Skeletal muscle cell (primary cell): ENCODE results near the gene SLC38A9.
A peak's percentile ranks its signal among the peaks of the same experiment; 100 is the strongest.
"Not testable (repeated sequence)": the region's sequence is repeated elsewhere in the genome, so short reads cannot be mapped to it uniquely, and the experiment has no call there.

Source experiments
- DNase-seq: peaks from one replicate; pipeline ENCODE4 v3.0.0-alpha.2; 2010; ENCODE audit warnings: low read depth
- H3K4me3 ChIP-seq: 2 replicates; pipeline ENCODE4 v1.5.1; 2011; ENCODE audit warnings: low read depth, mild to moderate bottlenecking, control low read depth, low read length, moderate library complexity

The SLC38A9 gene

DNA sequence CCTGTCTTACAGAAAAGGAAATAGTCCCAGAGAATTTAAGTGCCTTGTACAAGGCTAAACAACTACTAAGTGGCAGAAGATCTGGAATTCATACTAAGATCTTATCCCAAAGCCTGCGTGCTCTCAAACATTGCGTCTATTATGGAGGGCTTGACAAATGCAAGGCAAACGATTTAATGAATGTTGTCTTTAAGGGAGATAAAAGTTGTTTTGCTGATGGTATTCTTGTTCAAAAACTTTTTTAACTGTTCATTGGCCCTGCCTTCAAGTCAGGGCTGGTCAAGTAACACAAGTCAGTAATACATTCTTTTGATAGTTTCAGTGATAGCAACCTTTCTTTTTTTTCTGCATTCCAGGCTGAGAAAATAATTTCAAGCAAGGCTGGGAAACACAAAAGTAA, 1.7 kb upstream of the SLC38A9 start:
- DNase-seq: no peak
- H3K4me3 ChIP-seq: no peak overlapping the region

DNA sequence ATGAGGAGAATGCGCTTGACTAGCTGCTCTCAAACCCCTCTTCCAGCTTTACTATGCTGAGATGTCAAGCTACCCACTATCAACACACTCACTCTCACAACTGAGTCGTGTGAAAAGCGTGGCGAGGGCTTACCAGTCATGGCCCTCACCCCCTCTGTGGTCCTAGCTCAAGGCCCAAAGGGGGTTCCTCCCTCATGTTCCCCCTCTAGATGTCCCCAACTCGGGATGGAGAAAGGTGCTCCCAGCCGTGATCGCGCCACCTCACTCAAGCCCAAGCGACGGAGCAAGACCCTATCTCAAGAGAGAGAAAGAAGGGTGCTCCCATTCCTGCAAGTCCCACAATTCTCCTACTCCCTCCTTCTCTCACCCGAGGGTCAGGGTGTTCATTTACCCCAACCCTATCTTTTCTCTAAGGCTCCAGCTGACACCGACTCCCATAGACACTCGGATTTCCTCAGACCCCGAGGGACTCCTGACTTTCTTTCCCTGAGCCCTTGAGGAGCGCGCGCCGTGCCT, 559 bp downstream of the SLC38A9 start:
- H3K4me3 ChIP-seq: peak overlapping the region; percentile 96
- DNase-seq: no peak

DNA sequence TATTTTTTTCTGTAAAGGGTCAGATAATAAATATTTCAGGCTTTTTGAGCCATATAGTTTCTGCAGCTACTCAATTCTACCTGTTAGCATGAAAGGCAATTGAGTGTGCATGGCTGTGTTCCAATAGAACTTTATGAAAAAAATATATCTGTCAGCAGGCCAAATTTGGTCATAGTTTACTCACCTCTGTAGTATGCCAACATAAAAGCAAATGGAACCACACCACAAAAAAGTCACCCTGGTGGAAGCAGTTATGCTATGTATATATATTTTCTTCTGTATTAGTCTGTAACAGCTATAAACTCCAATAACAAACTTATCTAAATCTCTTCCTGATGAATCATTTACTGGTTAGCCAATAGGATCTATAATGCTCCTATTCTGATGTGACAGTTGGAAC, 3.4 kb downstream of the SLC38A9 start:
- no peak for DNase-seq

DNA sequence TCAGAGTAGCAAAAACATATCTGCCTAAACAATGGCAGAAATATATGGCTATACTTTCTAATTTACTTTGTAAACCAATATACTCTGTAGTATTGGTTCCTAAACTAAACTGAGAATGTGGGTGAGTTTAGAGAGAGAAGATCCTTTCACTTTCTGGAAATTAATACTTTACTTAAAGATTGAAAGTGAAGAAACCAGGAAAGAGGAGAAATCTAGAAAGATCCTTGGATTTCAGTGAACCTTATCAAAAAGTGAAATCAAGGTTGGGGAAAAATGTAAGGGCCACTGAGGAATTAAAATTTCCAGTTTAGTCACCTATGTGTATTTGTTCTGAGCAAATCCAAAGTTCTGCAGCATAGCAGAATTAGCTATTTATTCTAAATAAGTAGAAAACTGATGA, 5.9 kb downstream of the SLC38A9 start:
- H3K4me3 ChIP-seq: no peak overlapping the region
- no peak for DNase-seq

More for the DNA sequence above, 3.4 kb downstream of the SLC38A9 start:
- no peak overlapping the region for H3K4me3 ChIP-seq

- DNase-seq: no peak
- H3K4me3 ChIP-seq: no peak overlapping the region
Observed at GRCh38 chr5:55702598-55703345, 9.4 kb downstream of the SLC38A9 start.

DNA sequence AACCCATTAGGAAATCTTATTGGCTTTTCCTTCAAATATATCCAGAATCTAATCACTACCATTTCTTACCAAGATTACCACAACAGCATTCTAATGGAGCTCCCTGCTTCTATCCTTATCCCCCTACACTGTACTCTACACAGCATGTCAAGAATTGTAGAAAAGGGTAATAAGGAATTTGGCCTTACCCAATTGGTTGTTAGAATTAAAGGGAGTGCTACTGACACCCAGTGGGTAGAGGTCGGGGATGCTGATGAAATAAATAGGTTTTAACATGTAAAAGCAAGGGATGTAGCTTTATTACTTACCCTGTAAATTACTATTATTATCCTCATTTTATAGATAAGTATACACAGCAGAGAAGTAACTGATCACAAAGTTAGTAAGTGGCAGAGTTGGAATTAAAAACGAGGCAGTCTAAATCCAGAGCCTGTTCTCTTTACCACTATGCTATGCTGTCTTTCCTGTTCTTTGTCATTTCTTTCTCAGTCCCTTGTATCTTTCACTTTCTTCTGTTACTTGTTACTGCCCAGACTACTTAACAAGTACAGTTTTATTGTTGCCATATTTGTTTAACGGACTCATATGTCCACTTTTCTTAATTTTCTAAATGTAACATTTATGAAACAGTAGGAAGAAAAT, 10.5 kb downstream of the SLC38A9 start:
- H3K4me3 ChIP-seq: no peak overlapping the region
- no peak for DNase-seq

DNA sequence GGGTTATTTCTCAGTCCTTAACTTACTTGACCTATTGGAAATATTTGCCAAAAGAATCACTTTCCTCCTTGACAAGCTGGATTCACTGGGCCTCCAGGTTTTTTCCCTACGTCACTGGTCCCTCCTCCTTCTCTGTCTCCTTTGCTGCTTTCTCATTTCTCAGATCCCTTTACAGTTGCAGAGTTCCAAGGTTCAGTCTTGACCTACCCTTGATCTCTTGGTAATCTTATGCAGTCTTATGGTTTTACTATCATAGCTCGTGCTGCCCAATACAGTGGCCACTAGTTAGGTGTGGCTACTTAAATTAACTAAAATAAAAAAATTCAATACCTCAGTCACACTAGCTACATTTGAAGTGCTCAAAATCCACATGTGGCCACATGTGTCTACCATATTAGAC, 11.4 kb downstream of the SLC38A9 start:
- no peak for DNase-seq
- H3K4me3 ChIP-seq: no peak overlapping the region

DNA sequence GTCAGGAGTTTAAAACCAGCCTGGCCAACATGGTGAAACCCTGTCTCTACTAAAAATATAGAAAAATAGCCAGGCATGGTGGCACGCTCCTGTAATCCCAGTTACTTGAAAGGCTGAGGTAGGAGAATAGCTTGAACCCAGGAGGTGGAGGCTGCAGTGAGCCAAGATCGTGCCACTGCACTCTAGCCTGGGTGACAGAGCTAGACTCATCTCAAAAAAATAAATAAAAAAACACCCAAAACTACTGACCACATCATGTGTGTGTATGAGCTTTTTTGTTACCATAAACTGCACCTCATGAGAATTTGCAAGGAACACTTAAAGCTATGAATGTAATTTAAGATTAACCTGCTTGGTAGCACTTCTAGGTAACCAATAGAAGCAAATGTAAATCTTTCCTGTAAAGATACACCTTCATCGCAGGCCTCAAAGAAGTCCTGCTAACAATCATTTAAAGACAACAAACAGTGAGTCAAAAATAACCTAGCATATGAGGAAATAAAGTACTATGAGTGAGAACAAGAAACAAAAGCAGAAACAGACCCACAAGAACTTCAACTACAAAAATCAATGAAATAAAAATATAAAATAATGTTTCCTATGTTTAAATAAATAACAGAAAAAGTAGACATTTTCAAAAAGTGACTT, 13.0 kb downstream of the SLC38A9 start:
- no peak overlapping the region for H3K4me3 ChIP-seq
- DNase-seq: no peak

DNA sequence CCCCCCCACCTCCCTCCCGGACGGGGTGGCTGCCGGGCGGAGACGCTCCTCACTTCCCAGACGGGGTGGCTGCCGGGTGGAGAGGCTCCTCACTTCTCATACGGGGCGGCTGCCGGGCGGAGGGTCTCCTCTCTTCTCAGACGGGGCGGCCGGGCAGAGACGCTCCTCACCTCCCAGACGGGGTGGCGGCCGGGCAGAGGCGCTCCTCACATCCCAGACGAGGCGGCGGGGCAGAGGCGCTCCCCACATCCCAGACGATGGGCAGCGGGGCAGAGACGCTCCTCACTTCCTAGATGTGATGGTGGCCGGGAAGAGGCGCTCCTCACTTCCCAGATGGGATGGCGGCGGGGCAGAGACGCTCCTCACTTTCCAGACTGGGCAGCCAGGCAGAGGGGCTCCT, 15.4 kb downstream of the SLC38A9 start:
- not testable (repeated sequence) for DNase-seq, H3K4me3 ChIP-seq

DNA sequence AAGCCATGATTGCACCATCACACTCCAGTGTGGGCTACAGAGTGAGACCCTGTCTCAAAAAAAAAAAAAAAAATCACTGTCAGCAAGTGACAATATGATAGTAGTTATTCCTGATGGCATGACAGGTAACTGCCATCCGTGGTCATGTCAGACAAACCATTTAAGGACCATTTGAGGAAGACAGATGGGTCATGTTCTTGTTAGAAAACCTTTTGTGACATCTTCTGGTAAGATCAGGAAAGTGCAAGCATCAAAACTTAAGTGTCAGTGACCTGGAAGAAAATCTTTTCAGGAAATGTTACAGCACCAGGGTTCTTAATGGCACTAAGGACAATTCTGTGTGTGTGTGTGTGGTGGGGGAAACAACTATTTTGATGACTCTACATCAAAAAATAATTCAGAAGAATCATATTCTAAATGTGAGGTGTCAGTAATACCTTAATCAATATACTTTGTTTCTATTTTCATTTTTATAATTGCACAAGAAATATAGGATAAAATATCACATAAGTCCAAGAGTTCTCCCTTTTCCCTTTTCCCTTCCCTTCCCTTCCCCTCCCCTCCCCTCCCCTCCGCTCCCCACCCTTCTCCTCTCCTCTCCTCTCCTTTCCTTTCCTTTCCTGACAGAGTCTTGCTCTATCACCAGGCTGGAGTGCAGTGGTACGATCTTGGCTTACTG, 17.8 kb downstream of the SLC38A9 start:
- H3K4me3 ChIP-seq: no peak overlapping the region
- DNase-seq: no peak

GRCh38 chr5:55692509-55692908, 19.6 kb downstream of the SLC38A9 start:
- H3K4me3 ChIP-seq: no peak overlapping the region
- DNase-seq: no peak

- DNase-seq: no peak
- no peak overlapping the region for H3K4me3 ChIP-seq
Observed at GRCh38 chr5:55692106-55692417, 20.1 kb downstream of the SLC38A9 start.

DNA sequence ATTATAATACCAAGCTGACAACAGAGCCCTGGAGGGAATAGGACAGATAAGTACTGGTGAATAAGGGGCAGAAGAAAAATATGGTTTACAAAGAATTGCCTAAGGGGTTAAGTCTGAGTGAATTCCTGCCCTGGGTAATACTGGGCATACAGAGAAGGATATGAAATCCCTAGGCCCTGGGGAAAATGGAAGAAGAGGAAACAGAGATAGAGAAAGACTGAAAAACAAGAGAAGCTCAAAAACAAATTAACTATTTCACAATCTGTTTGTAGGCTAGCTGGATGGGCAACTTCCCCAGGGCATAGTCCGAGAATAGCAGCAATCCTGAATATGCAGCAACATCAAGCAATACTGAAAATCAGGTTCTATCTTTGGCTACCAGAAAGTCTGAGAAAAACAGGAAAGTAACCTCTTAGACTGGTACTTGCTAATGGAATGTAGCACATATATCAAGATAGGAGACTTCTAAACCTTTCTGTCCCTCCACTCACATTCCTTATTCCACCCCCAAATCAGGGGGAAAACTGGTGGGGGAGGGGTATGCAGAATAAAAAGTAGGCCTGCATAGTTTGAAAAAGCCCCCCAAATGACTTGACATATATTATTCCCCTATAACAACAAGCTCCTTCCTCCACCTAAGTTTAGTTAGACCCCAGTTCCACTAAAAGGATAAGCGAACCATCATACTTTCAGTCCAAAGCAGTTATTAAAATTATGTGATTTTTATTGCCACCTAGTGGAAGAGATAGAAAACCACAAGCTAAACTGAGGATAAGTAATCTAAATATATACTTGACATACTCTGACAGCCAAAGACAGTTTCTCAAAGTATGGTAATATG, 20.6 kb downstream of the SLC38A9 start:
- no peak overlapping the region for H3K4me3 ChIP-seq
- DNase-seq: no peak

DNA sequence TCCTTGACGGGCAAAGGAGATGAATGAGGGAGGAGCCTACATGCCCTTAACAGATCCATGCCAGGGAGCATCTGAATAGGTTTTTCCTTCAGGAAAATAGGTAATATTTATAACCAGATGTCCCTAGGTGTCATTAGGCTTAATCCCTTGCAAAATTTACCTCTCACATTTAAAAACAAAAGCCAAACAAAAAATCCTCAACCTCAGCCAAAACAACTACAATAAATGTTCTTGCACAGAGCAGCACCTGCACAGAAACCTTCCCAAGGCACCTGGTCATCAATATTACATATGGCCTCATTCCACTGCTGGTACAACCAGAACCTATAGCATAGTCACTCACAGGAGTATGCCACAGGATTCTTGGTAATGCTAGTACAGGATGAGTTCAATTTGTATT, 30.1 kb downstream of the SLC38A9 start:
- no peak for DNase-seq
- H3K4me3 ChIP-seq: no peak overlapping the region

DNA sequence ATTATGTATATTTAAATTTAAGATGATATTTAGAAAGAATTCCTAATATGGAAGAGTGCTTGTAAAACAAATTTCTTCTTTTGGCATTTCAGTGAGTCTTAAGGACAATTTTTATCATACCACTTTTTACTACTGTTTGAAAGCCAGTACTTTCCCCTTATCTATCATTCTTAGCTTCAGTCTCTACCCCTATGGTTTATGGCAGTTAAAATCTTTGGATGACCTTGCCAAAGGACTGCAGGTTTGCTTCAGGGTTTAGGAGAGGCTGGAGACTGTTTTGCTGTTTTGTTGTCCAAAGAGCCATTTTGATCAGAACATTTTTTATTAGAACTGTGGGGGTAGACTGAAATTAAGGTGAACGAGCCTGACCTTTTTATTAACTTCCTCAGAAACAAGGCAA, 30.8 kb downstream of the SLC38A9 start:
- DNase-seq: no peak
- no peak overlapping the region for H3K4me3 ChIP-seq

DNA sequence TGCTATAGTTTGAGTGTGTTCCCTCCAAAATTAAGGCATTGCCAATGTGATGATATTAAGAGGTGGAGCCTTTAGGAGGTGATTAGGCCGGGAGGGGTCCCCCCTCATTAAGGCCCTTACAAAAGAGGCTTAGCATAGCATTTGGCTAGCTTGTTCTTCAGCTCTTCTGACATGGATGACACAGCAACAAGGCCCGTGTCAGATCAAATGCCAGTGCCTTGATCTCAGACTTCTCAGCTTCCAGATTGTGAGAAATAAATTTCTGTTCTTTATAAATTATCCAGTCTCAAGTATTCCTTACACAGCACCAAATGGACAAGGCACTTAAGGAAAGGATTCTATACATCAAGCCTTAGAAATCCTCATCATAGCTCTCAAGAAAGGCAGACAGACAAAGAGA, 31.8 kb downstream of the SLC38A9 start:
- no peak overlapping the region for H3K4me3 ChIP-seq
- DNase-seq: no peak

GRCh38 chr5:55679556-55679955, 32.6 kb downstream of the SLC38A9 start:
- H3K4me3 ChIP-seq: no peak overlapping the region
- DNase-seq: no peak

DNA sequence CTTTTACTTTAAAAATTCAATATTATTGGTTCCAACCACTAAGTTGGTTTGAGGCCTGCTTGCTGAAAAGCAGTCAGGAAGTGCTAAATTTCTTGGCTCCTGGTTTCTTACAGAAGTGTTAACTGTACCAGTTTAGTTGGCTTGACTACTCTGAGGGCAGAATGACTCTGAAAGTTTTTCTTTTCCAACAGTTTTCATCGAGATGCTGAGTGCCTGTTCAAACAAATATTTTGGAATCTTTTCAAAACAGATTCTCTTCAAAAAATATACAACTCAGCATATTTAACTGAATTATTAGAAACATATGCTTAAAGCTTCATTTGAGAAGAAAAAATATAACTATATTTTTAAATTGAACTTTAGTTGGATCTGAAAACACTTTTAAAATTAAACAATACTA, 37.0 kb downstream of the SLC38A9 start:
- no peak for DNase-seq
- H3K4me3 ChIP-seq: no peak overlapping the region

- H3K4me3 ChIP-seq: no peak overlapping the region
- DNase-seq: no peak
Observed at GRCh38 chr5:55674340-55674739, 37.8 kb downstream of the SLC38A9 start.
